Bronchial epithelial cell (primary cell): ENCODE data around the gene MAST1. TPM values are rescaled to one million over a fixed set of nuclear protein-coding genes. Genes with fewer than 3 reads are reported as not detected.

Source experiments
- DNase-seq: peaks from one replicate; pipeline ENCODE4 v3.0.0-alpha.2; 2010; ENCODE audit warnings: low read depth
- FAIRE-seq: peaks from 2 replicates; lab custom pipeline; 2011; peaks lifted over from hg19 to GRCh38; lab: Jason Lieb, UNC
- H3K27me3 ChIP-seq: 2 replicates; pipeline ENCODE4 v1.5.1; 2011; ENCODE audit warnings: low read length; ENCODE audit not compliant: control insufficient read depth, insufficient read depth
- H3K36me3 ChIP-seq: 2 replicates; pipeline ENCODE4 v1.5.1; 2011; ENCODE audit warnings: low read length; ENCODE audit not compliant: control insufficient read depth, insufficient read depth
- H3K4me3 ChIP-seq: 2 replicates; pipeline ENCODE4 v1.5.1; 2011; ENCODE audit warnings: mild to moderate bottlenecking, low read depth, low read length, control low read depth
- CTCF ChIP-seq: IDR thresholded peaks from 2 replicates; pipeline ENCODE4 v1.5.1; 2011; ENCODE audit warnings: mild to moderate bottlenecking, moderate library complexity, low read length, control low read depth, inconsistent platforms; ENCODE audit not compliant: insufficient read depth, severe bottlenecking
- total RNA-seq: library from RNA; depleted of rRNA; stranded (reverse); fragments of >200 nt; gene quantifications from 2 replicates; pipeline ENCODE4 v1.2.1, GENCODE V29; 2014

Gene MAST1
- total RNA-seq, 1 donor from 2014 or later = 0.26 TPM

- FAIRE-seq (no peak), DNase-seq (no peak)
- Histone ChIP-seq H3K36me3 (peaks cover 11% of the 10 kb centered on the region), H3K4me3 (peak overlapping the region; percentile 74), H3K27me3 (no peaks in the 10 kb centered on the region)
- TF ChIP-seq CTCF = no peak
Measured at GRCh38 chr19:12800923-12801465, 37.3 kb upstream of the MAST1 start.

GRCh38 chr19:12801466-12802266, 36.6 kb upstream of the MAST1 start, which contains the start of the genes PRDX2 and THSD8:
TSS of gene PRDX2 (minus strand) at chr19:12801800. CDS start at chr19:12801261, 539 bp downstream.
TSS of gene THSD8 (plus strand) at chr19:12802069. CDS start at chr19:12802072, 3 bp downstream.
- H3K36me3 ChIP-seq = peaks cover 11% of the 10 kb centered on the region
- no peak for TF ChIP-seq CTCF
- H3K4me3 ChIP-seq = peak within 1 kb of the TSS; percentile 74
- FAIRE-seq (no peak), DNase-seq (no peak)
- no peaks in the 10 kb centered on the region for H3K27me3 ChIP-seq

GRCh38 chr19:12802267-12803106, 35.8 kb upstream of the MAST1 start:
- TF ChIP-seq CTCF = no peak
- Histone ChIP-seq H3K36me3 (peaks cover 9% of the 10 kb centered on the region), H3K27me3 (no peaks in the 10 kb centered on the region), H3K4me3 (peak overlapping the region; percentile 74)
- no peak for DNase-seq
- FAIRE-seq = no peak

- Histone ChIP-seq H3K36me3 (peaks cover 9% of the 10 kb centered on the region), H3K27me3 (no peaks in the 10 kb centered on the region), H3K4me3 (no peak overlapping the region)
- TF ChIP-seq CTCF = no peak
- FAIRE-seq (no peak), DNase-seq (no peak)
Measured at GRCh38 chr19:12804051-12804450, 34.3 kb upstream of the MAST1 start.

GRCh38 chr19:12806242-12807081, 31.9 kb upstream of the MAST1 start, which contains the start of gene RNASEH2A:
TSS of gene RNASEH2A (plus strand) at chr19:12806584. CDS start at chr19:12806674, 90 bp downstream.
- no peak for FAIRE-seq
- peaks cover 1% of the 10 kb centered on the region for H3K36me3 ChIP-seq
- peak; percentile 82 for DNase-seq
- TF ChIP-seq CTCF = no peak
- H3K4me3 ChIP-seq = peak within 1 kb of the TSS; percentile 75
- H3K27me3 ChIP-seq = no peaks in the 10 kb centered on the region
